Thoracic aorta (tissue), 2 donors: ENCODE data around the gene DAW1. TPM values are rescaled to one million over a fixed set of nuclear protein-coding genes. Genes with fewer than 3 reads are reported as not detected.

Experiments
- ATAC-seq: fragments of 150-250 bp; one replicate; pipeline ENCODE4 v1.8.0; 2017; ENCODE audit warnings: low read depth; ENCODE audit not compliant: insufficient number of reproducible peaks, low FRiP score
- DNase-seq: peaks from one replicate; pipeline ENCODE4 v3.0.0-alpha.2; 2020; ENCODE audit warnings: low spot score
- H3K27ac ChIP-seq, 2 donors: fragments of 200-600 bp; sonication (generic); 1 replicate in 1 of 2; 2 replicates in 1 of 2; pipeline ENCODE4 v1.5.1; 2016; ENCODE audit warnings: mild to moderate bottlenecking in 2 of 2, moderate library complexity in 2 of 2
- H3K27me3 ChIP-seq: fragments of 200-600 bp; sonication (generic); replicated peaks from 2 replicates; pipeline ENCODE4 v1.6.0; 2016; ENCODE audit warnings: mild to moderate bottlenecking; ENCODE audit not compliant: insufficient read depth
- H3K36me3 ChIP-seq: fragments of 200-600 bp; sonication (generic); one replicate; pipeline ENCODE4 v1.5.1; 2016
- H3K4me1 ChIP-seq, 2 donors: fragments of 200-600 bp; sonication (generic); 1 replicate in 1 of 2; 2 replicates in 1 of 2; pipeline versions ENCODE4 v1.5.1 to v1.6.0; 2016; ENCODE audit warnings: low read depth in 2 of 2, mild to moderate bottlenecking in 1 of 2; ENCODE audit not compliant: control insufficient read depth in 1 of 2
- H3K4me3 ChIP-seq: fragments of 200-600 bp; sonication (generic); 2 replicates; pipeline ENCODE4 v1.5.1; 2016; ENCODE audit warnings: mild to moderate bottlenecking
- H3K9me3 ChIP-seq: fragments of 200-600 bp; sonication (generic); 2 replicates; pipeline ENCODE4 v1.5.1; 2016
- total RNA-seq, 2 donors: library from RNA; depleted of rRNA; stranded (reverse); fragments of >200 nt; gene quantifications; one replicate each; pipeline versions ENCODE4 v1.1.0 to v1.2.3, GENCODE V29; 2016
- TF ChIP-seq, protein P1 (sequence below): fragments of 200-600 bp; sonication (generic); IDR thresholded peaks from one replicate; pipeline ENCODE4 v1.5.1; 2019; ENCODE audit warnings: antibody characterized with exemption

DAW1 gene
- total RNA-seq, 2 donors from 2014 or later: 1.1 to 1.2 TPM

DNA sequence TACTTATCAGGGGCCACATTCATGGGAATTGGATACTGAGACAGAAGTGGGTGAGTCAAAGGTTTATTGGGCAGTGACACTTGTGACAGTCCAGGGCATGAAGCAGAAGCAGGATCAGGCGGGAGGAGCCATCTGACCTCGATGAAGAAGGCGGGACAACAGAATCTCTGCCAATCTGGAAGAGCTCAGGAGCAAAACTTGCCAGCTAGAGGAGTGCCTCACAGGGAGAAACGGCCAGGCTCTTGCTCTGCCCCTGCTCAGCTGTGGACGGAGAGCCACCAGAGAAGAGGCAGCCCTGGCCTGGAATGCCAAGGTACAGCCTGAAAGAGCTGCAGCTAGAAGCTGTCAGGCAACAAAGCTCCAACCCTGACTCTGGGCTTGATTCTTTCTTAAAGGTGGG is 16.9 kb downstream of the DAW1 start:
- DNase-seq: no peak
- Histone ChIP-seq H3K36me3 (no peaks in the 10 kb centered on the region), H3K9me3 (no peaks in the 10 kb centered on the region), H3K4me1 (no peaks in the 10 kb centered on the region), H3K4me3 (no peak overlapping the region), H3K27ac (no peak overlapping the region), H3K27me3 (no peaks in the 10 kb centered on the region)
- ATAC-seq: no peak
- TF ChIP-seq, protein P1, sequence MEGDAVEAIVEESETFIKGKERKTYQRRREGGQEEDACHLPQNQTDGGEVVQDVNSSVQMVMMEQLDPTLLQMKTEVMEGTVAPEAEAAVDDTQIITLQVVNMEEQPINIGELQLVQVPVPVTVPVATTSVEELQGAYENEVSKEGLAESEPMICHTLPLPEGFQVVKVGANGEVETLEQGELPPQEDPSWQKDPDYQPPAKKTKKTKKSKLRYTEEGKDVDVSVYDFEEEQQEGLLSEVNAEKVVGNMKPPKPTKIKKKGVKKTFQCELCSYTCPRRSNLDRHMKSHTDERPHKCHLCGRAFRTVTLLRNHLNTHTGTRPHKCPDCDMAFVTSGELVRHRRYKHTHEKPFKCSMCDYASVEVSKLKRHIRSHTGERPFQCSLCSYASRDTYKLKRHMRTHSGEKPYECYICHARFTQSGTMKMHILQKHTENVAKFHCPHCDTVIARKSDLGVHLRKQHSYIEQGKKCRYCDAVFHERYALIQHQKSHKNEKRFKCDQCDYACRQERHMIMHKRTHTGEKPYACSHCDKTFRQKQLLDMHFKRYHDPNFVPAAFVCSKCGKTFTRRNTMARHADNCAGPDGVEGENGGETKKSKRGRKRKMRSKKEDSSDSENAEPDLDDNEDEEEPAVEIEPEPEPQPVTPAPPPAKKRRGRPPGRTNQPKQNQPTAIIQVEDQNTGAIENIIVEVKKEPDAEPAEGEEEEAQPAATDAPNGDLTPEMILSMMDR: no peak

DNA sequence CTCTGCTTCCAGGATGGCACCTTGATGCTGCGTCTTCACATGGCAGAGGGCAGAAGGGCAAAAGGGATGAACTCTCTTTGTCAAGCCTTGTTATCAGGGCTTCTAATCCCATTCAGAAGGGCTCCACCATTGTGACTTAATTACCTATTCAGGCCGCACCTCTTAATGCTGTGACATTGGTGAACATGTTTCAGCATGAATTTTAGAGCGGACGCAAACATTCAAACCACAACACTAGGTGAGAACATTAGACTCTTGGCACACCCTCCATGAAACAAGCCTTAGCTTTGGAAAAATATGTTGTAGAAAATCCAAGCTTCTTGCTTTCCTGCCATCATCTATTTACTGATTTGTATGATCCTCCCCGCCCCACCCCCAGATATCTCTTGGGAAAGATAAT is 17.9 kb downstream of the DAW1 start:
- Histone ChIP-seq H3K27ac (no peak overlapping the region), H3K27me3 (no peaks in the 10 kb centered on the region), H3K9me3 (no peaks in the 10 kb centered on the region), H3K4me1 (no peaks in the 10 kb centered on the region), H3K36me3 (no peaks in the 10 kb centered on the region), H3K4me3 (no peak overlapping the region)
- TF ChIP-seq, protein P1: no peak
- DNase-seq (no peak), ATAC-seq (no peak)

DNA sequence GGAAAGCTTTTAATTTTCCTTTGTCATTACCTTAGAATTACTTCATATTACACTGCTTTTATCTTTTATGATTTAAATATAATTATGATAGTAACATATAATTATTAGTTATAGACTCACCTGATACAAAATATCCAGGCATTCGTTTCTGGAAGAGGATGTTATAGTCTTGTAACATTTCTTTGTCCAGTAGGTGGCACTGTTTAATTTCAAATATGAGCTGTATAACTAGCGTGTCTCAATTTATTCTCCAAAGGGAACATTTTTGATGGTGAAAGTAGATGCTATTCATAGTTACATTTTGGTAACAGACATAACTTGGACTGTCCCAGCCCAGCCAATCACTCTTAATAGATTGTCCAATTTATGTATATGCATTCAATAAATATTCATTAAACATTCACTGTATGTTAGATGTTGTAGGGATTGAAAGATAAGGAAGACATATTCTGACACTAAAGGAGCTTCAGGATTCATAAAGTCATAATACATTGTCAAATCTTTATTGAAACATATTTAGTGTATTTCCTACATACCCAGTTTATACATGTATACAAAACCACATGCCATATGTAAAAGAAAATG is 19.2 kb downstream of the DAW1 start:
- H3K36me3 ChIP-seq: no peaks in the 10 kb centered on the region
- H3K27ac ChIP-seq: no peak overlapping the region
- TF ChIP-seq, protein P1: peak; percentile 65
- no peak overlapping the region for H3K4me3 ChIP-seq
- no peaks in the 10 kb centered on the region for H3K9me3 ChIP-seq
- no peaks in the 10 kb centered on the region for H3K4me1 ChIP-seq
- ATAC-seq: peak; percentile 87
- no peaks in the 10 kb centered on the region for H3K27me3 ChIP-seq
- DNase-seq: no peak

DNA sequence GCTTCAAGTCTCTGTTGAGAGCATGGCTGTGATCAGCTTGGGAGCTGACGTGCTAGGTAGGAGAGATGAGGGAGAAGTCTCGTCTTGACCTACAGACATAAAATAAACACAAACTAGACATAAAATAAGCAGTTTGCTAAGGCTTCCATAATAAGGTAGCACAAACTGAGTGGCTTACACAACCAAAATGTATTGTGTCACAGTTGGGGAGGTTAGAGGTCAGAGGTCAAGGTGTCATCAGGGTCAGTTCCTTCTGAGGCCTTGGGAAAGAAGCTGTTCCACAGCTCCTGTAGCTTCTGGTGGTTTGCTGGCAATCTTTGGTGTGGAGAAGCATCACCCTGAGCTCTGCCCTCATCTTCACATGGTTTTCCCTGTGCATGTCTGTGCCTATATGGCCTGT is 20.2 kb downstream of the DAW1 start:
- Histone ChIP-seq H3K4me1 (no peaks in the 10 kb centered on the region), H3K9me3 (no peaks in the 10 kb centered on the region), H3K4me3 (no peak overlapping the region), H3K27me3 (no peaks in the 10 kb centered on the region), H3K36me3 (no peaks in the 10 kb centered on the region), H3K27ac (no peak overlapping the region)
- TF ChIP-seq, protein P1: no peak
- no peak for DNase-seq
- no peak for ATAC-seq

DNA sequence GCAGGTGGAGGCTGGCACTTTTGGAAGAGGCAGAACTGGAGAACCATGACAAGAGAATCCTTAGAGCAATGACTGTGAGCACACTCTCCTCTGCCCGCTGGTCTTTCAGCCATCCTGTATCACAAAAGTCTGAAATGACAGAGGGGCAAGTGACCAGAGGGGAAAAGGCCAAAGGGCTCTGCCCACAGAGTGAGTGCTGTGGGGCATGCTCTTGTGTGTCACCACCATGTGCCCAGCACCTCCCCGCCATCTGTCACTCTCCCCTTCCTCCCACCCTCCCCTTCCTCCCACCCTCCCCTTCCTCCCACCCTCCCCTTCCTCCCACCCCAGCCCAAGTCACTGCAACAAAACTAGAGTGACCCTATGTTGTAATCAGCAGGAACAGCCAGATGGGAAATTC is 31.9 kb downstream of the DAW1 start:
- no peak overlapping the region for H3K4me3 ChIP-seq
- no peaks in the 10 kb centered on the region for H3K36me3 ChIP-seq
- ATAC-seq (no peak), DNase-seq (no peak)
- H3K27me3 ChIP-seq: no peaks in the 10 kb centered on the region
- no peaks in the 10 kb centered on the region for H3K9me3 ChIP-seq
- no peaks in the 10 kb centered on the region for H3K4me1 ChIP-seq
- TF ChIP-seq, protein P1: no peak
- no peak overlapping the region for H3K27ac ChIP-seq
